Renal cortical epithelial cell (primary cell): Measurements from ENCODE around the gene LCORL. TPM values are rescaled to one million over a fixed set of nuclear protein-coding genes. Genes with fewer than 3 reads are reported as not detected.
"Not testable (repeated sequence)": the region's sequence is repeated elsewhere in the genome, so short reads cannot be mapped to it uniquely, and the experiment has no call there.

Experiments
- DNase-seq: peaks from one replicate; pipeline ENCODE4 v3.0.0-alpha.2; 2011; ENCODE audit warnings: low read depth
- total RNA-seq: library from RNA; depleted of rRNA; stranded (reverse); fragments of >200 nt; gene quantifications from 2 replicates; pipeline ENCODE4 v1.2.3, GENCODE V29; 2014

Gene LCORL
- total RNA-seq, 1 donor from 2014 or later = 28.3 TPM

DNA sequence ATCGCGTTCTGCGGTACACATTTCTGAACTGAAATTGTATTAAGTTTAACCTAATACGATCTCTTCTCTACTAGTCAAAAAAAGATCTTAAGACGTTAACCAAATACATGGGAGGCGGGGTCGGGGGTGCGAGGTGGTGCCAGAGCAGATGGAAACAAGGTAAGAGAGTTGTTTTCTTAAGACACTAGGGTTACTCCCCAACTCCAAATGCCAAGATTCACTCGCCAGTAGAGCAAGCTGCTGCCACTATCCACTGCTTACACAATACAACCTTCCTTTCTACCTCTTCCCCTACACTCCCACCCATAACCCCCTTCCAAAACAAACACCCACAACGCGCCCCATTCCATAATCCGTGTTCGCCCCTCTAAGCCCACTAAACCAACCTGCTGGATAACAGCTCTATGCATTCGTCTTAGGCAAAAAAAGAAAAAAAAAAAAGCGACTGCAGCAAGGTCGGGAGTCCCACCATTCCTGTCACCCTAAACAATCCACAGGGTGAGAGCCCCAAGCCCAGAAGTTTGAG, 1.3 kb downstream of the LCORL start:
- peak; percentile 16 for DNase-seq

- DNase-seq = no peak
Observed at GRCh38 chr4:18014269-18014668, 7.3 kb downstream of the LCORL start.

DNA sequence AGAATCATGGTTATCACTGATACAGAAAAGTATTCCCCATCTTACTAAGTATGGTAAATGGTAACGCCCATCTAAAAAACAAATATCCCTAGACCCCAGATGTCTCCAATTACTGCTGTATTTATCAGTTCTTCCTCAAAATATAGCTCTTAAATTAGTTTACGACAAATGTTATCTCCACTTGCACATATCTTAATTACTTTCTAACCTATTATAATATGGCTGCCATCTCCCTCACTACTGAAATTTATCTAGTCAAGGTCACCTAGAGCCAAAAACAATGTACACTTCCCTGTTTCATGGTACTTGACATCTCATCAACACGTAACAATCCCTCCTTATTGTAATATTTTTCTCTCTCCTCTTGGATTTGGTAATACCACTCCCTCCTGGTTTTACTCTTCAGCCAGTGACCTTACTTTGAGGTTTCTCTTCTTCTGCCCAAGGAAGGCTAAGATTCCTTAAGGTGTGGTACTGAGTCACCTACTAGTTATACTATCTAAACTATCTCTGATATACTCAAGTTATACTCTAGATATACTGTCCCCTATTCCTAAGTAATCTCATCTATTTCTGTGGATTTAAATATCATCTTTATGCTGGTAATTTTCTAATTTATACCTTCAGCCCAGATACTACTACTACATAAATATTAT, 8.6 kb downstream of the LCORL start:
- peak; percentile 11 for DNase-seq

DNA sequence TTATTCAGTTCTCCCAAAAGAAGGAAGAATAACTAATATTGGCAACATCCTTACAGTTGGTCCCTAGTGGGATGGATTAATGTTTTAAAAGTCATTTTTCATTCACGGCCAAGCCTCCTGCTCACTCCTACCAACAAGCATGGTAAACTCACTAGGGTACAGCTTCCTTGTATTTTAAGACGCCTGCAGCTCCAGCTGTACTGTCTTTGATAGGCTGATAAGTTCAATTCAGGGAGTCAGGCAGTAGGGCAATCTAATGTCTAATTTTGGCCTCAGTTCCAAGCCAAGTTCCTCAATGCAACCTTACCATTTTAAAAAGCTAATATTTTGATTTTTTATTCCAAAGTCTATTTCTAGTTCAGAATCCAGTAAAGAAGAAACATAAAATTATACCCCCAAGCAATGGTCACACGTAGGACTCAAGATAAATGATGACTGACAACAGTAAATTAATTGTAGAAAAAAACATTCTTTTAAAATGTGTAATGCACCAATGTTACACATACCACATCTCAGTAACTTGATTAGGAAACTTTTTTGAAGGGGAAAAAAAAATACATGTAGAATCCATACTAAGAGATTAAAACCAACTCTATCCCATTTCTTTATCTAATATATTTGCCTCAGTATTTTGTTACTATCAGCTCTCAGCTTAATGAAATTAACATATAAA, 9.3 kb downstream of the LCORL start:
- peak; percentile 12 for DNase-seq

- no peak for DNase-seq
Observed at GRCh38 chr4:18007625-18008024, 13.9 kb downstream of the LCORL start.

- DNase-seq = not testable (repeated sequence)
Observed at GRCh38 chr4:18006432-18006831, 15.1 kb downstream of the LCORL start.

GRCh38 chr4:17997129-17997528, 24.4 kb downstream of the LCORL start:
- DNase-seq = no peak

DNA sequence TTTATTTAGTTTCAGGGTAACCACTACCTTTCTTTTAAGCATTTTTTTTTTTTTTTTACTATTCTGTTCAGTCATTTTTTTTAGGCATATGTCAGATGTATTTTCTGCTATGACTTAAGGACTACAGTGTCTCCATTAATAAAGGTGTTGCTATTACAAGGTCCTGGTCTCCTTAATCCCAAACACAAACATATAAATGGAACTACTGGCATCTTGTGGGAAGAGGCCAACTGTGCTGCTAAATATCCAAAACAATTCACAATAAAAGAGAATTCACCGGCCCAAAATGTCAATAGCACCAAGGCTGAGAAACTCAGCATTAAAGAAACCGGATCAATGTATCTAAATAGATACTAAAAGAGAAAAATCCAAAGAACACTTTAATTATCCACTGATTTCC, 26.4 kb downstream of the LCORL start:
- no peak for DNase-seq

DNA sequence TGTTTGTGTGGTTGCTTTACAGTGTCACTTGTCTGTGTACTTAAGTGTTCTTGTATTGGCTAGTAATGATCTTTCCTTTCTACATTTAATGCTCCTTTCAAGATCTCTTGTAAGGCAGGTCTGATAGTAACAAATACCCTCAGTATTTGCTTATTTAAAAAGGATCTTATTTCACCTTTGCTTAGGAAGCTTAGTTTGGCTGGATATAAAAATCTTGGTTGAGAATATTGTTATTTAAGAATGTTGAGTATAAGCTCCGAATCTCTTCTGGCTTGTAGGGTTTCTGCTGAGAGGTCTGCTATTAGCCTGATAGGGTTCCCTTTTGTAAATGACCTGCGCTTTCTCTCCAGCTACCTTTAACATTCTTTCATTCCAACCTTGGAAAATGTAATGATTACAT, 35.7 kb downstream of the LCORL start:
- no peak for DNase-seq

DNA sequence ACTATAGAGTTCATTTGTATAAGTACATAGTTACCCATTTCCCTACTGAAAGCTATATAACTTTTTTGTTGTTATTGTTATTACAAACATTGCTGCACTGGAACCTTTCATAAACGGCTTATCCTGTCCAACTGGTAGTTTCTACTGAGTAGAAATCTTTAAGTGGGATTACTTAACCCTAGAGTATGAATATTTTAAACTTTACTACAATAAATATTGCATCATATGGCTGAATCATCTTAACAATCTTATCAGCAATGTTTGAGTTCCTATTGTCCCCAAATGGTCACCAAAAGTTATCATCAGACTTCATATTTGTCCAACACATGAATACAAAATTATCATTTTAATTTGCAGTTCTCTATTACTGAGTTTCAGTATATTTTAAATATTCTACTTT, 40.5 kb downstream of the LCORL start:
- DNase-seq = no peak

DNA sequence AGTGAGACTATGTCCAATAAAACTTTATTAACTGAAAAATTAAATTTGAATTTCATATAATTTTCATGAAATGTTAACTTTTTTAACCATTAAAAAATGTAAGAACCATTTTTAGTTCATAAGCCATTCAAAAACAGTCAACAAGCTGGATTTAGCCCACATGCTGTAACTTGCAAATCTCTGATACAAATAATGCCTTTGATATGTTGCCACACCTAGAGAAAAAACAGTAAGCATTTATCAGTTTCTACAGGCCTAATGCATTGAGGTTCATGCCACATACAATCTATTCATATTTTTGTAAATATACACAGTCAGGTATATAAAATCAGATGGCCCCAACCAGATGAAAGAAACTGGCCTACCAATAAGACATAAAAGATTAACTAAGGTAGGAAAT, 52.8 kb downstream of the LCORL start:
- no peak for DNase-seq

- DNase-seq = no peak
Observed at GRCh38 chr4:17967078-17967477, 54.5 kb downstream of the LCORL start.

DNA sequence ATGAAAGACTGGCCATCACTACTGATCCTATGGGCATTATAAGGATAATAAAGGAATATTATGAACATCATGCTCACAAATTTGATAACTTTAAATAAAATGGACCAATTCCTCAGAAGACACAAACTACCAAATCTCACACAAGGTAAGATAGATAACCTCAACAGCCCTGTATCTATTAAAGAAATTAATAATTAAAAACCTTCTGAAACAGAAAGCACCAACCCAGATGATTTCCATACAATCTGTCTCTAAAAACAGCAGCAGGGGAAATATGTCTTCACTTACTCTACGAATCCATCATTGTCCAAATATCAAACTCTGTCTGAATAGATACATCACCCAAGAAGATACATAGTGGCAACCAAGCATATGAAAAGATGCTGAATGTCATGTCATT, 55.2 kb downstream of the LCORL start:
- DNase-seq = no peak

- DNase-seq = no peak
Observed at GRCh38 chr4:17964576-17964975, 57.0 kb downstream of the LCORL start.

- no peak for DNase-seq
Observed at GRCh38 chr4:17962171-17962570, 59.4 kb downstream of the LCORL start.

GRCh38 chr4:17961249-17961648, 60.3 kb downstream of the LCORL start:
- DNase-seq = no peak

DNA sequence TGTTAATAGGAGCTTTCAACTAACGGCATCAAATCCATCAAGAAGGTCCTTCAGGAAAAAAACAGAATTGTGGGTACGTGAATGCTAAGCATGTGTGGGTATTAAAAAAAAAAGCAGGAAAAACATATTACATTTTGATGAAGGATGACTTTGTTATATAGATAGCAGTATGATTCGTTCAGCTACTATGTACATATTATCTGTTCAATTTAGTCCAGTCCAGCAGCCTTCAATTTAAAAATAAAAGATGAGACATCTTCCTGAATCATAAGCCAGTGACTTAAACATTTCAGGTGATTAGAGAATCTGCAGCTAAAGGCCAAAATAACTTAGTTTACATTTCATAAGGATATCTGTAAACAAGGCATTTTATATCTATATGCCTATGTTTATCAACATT, 63.4 kb downstream of the LCORL start:
- DNase-seq = no peak

GRCh38 chr4:17957688-17958087, 63.9 kb downstream of the LCORL start:
- peak; percentile 85 for DNase-seq

- DNase-seq = no peak
Observed at GRCh38 chr4:17956245-17956644, 65.3 kb downstream of the LCORL start.

DNA sequence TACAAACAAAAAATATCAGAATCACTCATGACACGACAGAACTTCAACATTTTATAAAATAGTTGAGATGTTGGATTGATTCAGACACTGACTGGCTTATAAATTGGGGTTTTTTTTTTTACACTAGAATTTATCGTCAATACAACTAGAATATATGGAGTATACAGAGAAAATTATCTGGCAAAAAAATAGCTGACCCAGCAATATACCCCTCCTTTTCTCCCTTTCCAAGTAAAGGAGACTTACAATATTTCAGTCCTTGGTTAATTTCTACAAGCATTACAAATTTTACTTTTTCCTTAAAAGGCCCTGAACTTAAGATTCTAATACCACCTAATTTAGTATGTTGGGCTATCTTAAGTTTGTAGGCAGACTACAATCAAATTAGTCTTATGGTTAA, 76.3 kb downstream of the LCORL start:
- DNase-seq = no peak

- no peak for DNase-seq
Observed at GRCh38 chr4:17941731-17942130, 79.8 kb downstream of the LCORL start.

- DNase-seq = no peak
Observed at GRCh38 chr4:17939054-17939453, 82.5 kb downstream of the LCORL start.

DNA sequence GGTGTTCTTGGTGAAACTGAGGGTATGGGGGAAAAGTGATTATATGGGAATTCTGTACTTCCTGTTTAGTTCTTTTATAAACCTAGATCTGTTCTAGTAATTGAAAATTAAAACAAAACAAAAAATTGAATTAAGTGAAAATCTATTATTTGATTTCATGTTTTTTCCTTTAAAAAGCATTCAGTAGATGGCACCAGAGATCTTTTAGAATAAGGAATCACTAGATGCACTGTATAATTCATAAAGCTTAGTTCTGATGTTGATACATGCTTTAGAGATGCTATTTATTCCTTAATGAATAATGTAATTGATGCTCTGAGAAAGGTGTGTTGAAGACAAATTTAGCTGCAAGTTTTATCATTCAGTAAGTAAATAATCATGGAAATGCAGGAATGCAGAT, 87.3 kb downstream of the LCORL start:
- no peak for DNase-seq

GRCh38 chr4:17933126-17933525, 88.4 kb downstream of the LCORL start:
- no peak for DNase-seq
